Osteoblast (primary cell): ENCODE results near the gene ASRGL1. TPM values are rescaled to one million over a fixed set of nuclear protein-coding genes. Genes with fewer than 3 reads are reported as not detected.
"Not testable (repeated sequence)": the region's sequence is repeated elsewhere in the genome, so short reads cannot be mapped to it uniquely, and the experiment has no call there.

Experiments
- DNase-seq: peaks from one replicate; pipeline ENCODE4 v3.0.0; 2011; ENCODE audit warnings: low spot score, mixed read lengths; ENCODE audit not compliant: insufficient read length; ENCODE audit errors: missing footprints
- H2AFZ ChIP-seq: 2 replicates; pipeline ENCODE4 v1.6.0; 2011; ENCODE audit warnings: mild to moderate bottlenecking, low read length
- H3K27ac ChIP-seq: 2 replicates; pipeline ENCODE4 v1.5.1; 2011; ENCODE audit warnings: mild to moderate bottlenecking, low read depth, low read length, moderate library complexity
- H3K27me3 ChIP-seq: 2 replicates; pipeline ENCODE4 v1.6.0; 2012; ENCODE audit warnings: mild to moderate bottlenecking, control low read depth, inconsistent platforms, low read length, moderate library complexity; ENCODE audit not compliant: insufficient read depth
- H3K36me3 ChIP-seq: 2 replicates; pipeline ENCODE4 v1.5.1; 2011; ENCODE audit warnings: mild to moderate bottlenecking, low read length, control low read depth, moderate library complexity; ENCODE audit not compliant: insufficient read depth
- H3K4me1 ChIP-seq: 2 replicates; pipeline ENCODE4 v1.5.1; 2011; ENCODE audit warnings: mild to moderate bottlenecking, low read length, control low read depth, moderate library complexity; ENCODE audit not compliant: insufficient read depth
- H3K4me2 ChIP-seq: 2 replicates; pipeline ENCODE4 v1.6.0; 2011; ENCODE audit warnings: mild to moderate bottlenecking, low read length; ENCODE audit not compliant: insufficient read depth
- H3K4me3 ChIP-seq: fragments of 200-600 bp; sonication (generic); 3 replicates; pipeline ENCODE4 v1.5.1; 2012; ENCODE audit warnings: mild to moderate bottlenecking, low read length, inconsistent platforms; ENCODE audit not compliant: insufficient read depth
- H3K79me2 ChIP-seq: 2 replicates; pipeline ENCODE4 v1.6.0; 2012; ENCODE audit warnings: mild to moderate bottlenecking, low read length, control low read depth, inconsistent platforms; ENCODE audit not compliant: insufficient read depth
- H3K9me3 ChIP-seq: 2 replicates; pipeline ENCODE4 v1.5.1; 2011; ENCODE audit warnings: low read depth, low read length, control low read depth
- H4K20me1 ChIP-seq: 2 replicates; pipeline ENCODE4 v1.6.0; 2012; ENCODE audit warnings: mild to moderate bottlenecking, low read length, control low read depth; ENCODE audit not compliant: insufficient read depth
- total RNA-seq: library from RNA; depleted of rRNA; stranded (reverse); fragments of >200 nt; gene quantifications from 2 replicates; pipeline ENCODE4 v1.2.3, GENCODE V29; 2012
- TF ChIP-seq, protein P1 (sequence below): IDR thresholded peaks from 2 replicates; pipeline ENCODE4 v1.5.1; 2011; ENCODE audit warnings: mild to moderate bottlenecking, low read depth, low read length, moderate library complexity; ENCODE audit errors: extremely low read depth

The ASRGL1 gene
- total RNA-seq, 1 donor = 0.36 TPM

DNA sequence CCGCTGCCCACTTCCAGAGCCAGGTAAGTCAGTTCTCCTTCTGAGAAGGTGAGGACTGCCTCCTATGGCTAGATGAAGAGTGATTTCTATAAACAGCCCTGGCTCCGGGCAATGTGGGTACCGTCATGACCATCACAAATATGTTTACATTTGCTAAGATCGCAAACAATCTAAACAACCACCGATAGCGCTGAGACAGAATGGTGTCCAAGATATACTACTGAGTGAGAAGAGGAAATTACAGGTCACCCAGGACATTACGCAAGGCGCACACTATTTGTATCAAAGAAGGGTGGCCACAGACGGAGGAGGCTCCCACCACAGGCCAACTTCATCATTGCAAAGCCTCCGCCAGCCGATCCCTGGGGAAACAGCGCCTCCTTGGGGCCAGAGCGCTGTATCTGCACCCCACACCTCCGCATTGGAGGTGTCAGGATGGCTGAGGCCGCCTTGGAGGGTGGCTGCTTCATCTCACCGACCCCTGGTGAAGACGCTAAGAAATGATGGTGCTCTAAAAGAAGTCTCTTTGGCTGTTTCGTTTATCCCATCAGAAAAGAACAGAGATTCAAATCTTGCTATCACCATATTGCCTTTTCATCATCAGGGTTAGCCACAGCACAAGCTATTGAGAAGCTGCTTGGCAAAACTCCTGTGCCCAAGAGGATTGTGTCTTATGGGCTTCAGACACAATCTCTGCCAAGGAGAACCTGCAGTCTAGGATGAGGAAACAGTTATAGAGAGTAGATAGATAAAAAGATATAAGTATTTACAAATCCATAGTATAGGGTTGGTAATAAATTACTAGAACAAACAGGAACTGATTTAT lies 12.3 kb upstream of the ASRGL1 start:
- DNase-seq = no peak
- TF ChIP-seq, protein P1, sequence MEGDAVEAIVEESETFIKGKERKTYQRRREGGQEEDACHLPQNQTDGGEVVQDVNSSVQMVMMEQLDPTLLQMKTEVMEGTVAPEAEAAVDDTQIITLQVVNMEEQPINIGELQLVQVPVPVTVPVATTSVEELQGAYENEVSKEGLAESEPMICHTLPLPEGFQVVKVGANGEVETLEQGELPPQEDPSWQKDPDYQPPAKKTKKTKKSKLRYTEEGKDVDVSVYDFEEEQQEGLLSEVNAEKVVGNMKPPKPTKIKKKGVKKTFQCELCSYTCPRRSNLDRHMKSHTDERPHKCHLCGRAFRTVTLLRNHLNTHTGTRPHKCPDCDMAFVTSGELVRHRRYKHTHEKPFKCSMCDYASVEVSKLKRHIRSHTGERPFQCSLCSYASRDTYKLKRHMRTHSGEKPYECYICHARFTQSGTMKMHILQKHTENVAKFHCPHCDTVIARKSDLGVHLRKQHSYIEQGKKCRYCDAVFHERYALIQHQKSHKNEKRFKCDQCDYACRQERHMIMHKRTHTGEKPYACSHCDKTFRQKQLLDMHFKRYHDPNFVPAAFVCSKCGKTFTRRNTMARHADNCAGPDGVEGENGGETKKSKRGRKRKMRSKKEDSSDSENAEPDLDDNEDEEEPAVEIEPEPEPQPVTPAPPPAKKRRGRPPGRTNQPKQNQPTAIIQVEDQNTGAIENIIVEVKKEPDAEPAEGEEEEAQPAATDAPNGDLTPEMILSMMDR = peak; percentile 86
- no peak overlapping the region for H3K4me3 ChIP-seq

DNA sequence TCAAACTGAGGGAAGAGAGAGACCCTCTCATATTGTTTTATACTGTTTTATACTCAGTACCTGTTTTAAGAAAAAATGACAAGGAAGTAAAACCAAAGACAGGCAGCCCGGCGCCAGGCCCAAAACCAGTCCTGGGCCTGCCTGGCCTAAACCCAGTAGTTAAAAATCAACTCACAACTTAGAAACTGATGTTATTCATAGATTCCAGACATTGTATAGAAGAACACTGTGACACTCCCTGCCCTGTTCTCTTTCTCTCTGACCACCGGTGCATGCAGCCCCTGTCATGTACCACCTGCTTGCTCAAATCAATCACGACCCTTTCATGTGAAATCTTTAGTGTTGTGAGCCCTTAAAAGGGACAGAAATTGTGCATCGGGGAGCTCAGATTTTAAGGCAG lies 11.5 kb upstream of the ASRGL1 start:
- DNase-seq, H4K20me1 ChIP-seq, H3K36me3 ChIP-seq, H3K9me3 ChIP-seq, H2AFZ ChIP-seq, H3K4me3 ChIP-seq, H3K27ac ChIP-seq, H3K4me1 ChIP-seq, H3K27me3 ChIP-seq, H3K79me2 ChIP-seq, H3K4me2 ChIP-seq: not testable (repeated sequence)

More for the DNA sequence above, 12.3 kb upstream of the ASRGL1 start:
- Histone ChIP-seq H3K27me3 (peaks cover 5% of the 10 kb centered on the region), H3K4me2 (no peak overlapping the region), H2AFZ (no peak overlapping the region), H4K20me1 (no peaks in the 10 kb centered on the region), H3K9me3 (no peaks in the 10 kb centered on the region), H3K27ac (no peak overlapping the region), H3K4me1 (no peaks in the 10 kb centered on the region), H3K79me2 (no peaks in the 10 kb centered on the region), H3K36me3 (no peaks in the 10 kb centered on the region)

DNA sequence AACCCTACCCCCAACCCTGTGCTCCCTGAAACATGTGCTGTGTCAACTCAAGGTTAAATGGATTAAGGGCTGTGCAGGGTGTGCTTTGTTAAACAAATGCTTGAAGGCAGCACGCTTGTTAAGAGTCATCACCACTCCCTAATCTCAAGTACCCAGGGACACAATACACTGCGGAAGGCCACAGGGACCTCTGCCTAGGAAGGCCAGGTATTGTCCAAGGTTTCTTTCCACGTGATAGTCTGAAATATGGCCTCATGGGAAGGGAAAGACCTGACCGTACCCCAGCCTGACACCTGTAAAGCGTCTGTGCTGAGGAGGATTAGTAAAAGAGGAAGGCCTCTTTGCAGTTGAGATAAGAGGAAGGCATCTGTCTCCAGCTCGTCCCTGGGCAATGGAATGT lies 10.5 kb upstream of the ASRGL1 start:
- H3K4me1 ChIP-seq, H3K9me3 ChIP-seq, H3K27me3 ChIP-seq, H4K20me1 ChIP-seq, H2AFZ ChIP-seq, DNase-seq, H3K4me2 ChIP-seq, H3K36me3 ChIP-seq, H3K79me2 ChIP-seq, H3K4me3 ChIP-seq, H3K27ac ChIP-seq: not testable (repeated sequence)

DNA sequence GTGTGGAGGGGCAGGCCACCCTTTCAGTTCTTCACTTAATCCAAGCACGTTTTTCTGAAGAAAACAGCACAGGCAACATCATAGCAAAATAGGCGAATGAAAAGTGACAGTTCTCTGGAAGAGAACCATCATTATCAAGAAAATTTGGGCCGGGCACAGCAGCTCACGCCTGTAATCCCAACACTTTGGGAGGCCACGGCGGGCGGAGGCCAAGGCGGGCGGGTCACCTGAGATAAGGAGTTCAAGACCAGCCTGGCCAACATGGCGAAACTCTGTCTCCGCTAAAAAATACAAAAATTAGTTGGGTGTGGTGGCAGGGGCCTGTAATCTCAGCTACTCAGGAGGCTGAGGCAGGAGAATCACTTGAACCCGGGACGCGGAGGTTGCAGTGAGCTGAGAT lies 9.7 kb upstream of the ASRGL1 start:
- not testable (repeated sequence) for H3K4me3 ChIP-seq, H3K79me2 ChIP-seq, H2AFZ ChIP-seq, H3K4me1 ChIP-seq, H3K9me3 ChIP-seq, H4K20me1 ChIP-seq, DNase-seq, H3K27ac ChIP-seq, H3K36me3 ChIP-seq, H3K4me2 ChIP-seq
- H3K27me3 ChIP-seq = peaks cover 10% of the 10 kb centered on the region

DNA sequence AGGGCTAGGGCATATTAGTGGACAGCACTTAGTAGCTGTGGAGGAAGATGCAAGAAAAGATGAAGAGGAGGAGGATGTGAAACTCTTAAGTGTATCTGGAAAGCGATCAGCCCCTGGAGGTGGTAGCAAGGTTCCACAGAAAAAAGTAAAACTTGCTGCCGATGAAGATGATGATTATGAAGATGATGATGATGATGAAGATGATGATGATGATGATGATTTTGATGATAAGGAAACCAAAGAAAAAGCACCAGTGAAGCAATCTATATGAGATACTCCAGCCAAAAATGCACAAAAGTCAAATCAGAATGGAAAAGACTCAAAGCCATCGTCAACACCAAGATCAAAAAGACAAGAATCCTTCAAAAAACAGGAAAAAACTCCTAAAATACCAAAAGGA lies 6.0 kb upstream of the ASRGL1 start:
- not testable (repeated sequence) for DNase-seq, H3K27ac ChIP-seq, H3K9me3 ChIP-seq, H3K36me3 ChIP-seq, H3K4me1 ChIP-seq, H3K4me3 ChIP-seq, H3K79me2 ChIP-seq, H2AFZ ChIP-seq, H3K4me2 ChIP-seq, H4K20me1 ChIP-seq
- peaks cover 25% of the 10 kb centered on the region for H3K27me3 ChIP-seq

DNA sequence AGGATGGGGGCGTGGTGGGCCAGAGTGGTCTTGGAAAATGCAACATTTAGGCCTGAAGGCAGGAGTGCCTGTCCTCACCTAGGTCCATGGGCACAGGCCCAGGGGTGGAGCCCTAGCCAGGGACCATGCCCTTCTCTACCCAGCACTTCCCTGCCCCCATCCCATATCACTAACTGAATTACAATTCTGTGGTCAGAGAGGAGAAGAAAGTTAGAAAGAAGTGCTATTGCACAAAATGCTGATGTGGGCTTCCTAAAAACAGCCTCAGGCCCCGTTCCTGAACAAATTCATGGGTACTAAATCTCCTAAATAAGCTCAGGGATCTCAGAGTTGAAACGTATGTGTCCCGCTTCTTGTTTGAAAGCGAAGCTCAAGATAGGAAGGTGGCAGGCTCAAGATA lies 3.5 kb upstream of the ASRGL1 start:
- Histone ChIP-seq H2AFZ (no peak overlapping the region), H3K27me3 (peaks cover 39% of the 10 kb centered on the region), H3K4me3 (no peak overlapping the region), H3K9me3 (no peaks in the 10 kb centered on the region), H3K4me1 (no peaks in the 10 kb centered on the region), H3K79me2 (no peaks in the 10 kb centered on the region), H4K20me1 (no peaks in the 10 kb centered on the region), H3K4me2 (no peak overlapping the region), H3K36me3 (no peaks in the 10 kb centered on the region), H3K27ac (no peak overlapping the region)
- no peak for DNase-seq
- TF ChIP-seq, protein P1 = no peak

DNA sequence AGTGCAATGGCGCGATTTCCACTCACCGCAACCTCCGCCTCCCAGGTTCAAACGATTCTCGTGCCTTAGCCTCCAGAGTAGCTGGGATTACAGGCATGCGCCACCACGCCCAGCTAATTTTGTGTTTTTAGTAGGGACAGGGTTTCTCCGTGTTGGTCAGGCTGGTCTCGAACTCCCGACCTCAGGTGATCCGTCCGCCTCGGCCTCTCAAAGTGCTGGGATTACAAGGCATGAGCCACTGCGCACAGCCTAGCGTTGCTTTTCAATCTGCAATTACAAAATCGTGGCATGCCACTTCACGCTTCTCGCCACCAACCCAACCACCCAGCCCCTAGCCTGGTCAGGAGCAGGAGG lies 322 bp upstream of the ASRGL1 start:
- H3K27me3 ChIP-seq = peaks cover 43% of the 10 kb centered on the region
- not testable (repeated sequence) for H4K20me1 ChIP-seq
- H3K4me3 ChIP-seq = peak overlapping the region; percentile 76

More for the DNA sequence above, 322 bp upstream of the ASRGL1 start:
- DNase-seq, H3K27ac ChIP-seq, H3K4me1 ChIP-seq, H3K79me2 ChIP-seq, H3K9me3 ChIP-seq, H3K36me3 ChIP-seq: not testable (repeated sequence)
- peak overlapping the region; percentile 86 for H3K4me2 ChIP-seq
- H2AFZ ChIP-seq = peak overlapping the region; percentile 86
